Neural progenitor cell (in vitro differentiated cells): Measurements from ENCODE around the gene LRRN3. TPM values are rescaled to one million over a fixed set of nuclear protein-coding genes. Genes with fewer than 3 reads are reported as not detected.

Experiments
- DNase-seq: peaks from one replicate; pipeline ENCODE4 v3.0.0-alpha.2; 2016; ENCODE audit warnings: low spot score
- H2AFZ ChIP-seq: fragments of 200-600 bp; sonication (generic); replicated peaks from 2 replicates; pipeline ENCODE4 v1.6.1; 2016; ENCODE audit warnings: antibody characterized with exemption
- H3F3A ChIP-seq: fragments of 200-600 bp; sonication (generic); 2 replicates; pipeline ENCODE4 v1.6.1; 2016; ENCODE audit warnings: antibody characterized with exemption, low read depth
- H3K27ac ChIP-seq: fragments of 200-600 bp; sonication (generic); 2 replicates; pipeline ENCODE4 v1.5.1; 2016; ENCODE audit warnings: mild to moderate bottlenecking
- H3K27me3 ChIP-seq: fragments of 200-600 bp; sonication (generic); 2 replicates; pipeline ENCODE4 v1.6.1; 2016; ENCODE audit warnings: mild to moderate bottlenecking, moderate library complexity
- H3K36me3 ChIP-seq: fragments of 200-600 bp; sonication (generic); 2 replicates; pipeline ENCODE4 v1.5.1; 2016
- H3K4me1 ChIP-seq: fragments of 200-600 bp; sonication (generic); 2 replicates; pipeline ENCODE4 v1.6.1; 2016; ENCODE audit warnings: mixed run types
- H3K4me2 ChIP-seq: fragments of 200-600 bp; sonication (generic); 2 replicates; pipeline ENCODE4 v1.6.1; 2016
- H3K4me3 ChIP-seq: fragments of 200-600 bp; sonication (generic); 2 replicates; pipeline ENCODE4 v1.5.1; 2016
- H3K79me2 ChIP-seq: fragments of 200-600 bp; sonication (generic); 2 replicates; pipeline ENCODE4 v1.6.1; 2016; ENCODE audit warnings: low read depth
- H3K9ac ChIP-seq: fragments of 200-600 bp; sonication (generic); 2 replicates; pipeline ENCODE4 v1.6.1; 2016
- H3K9me3 ChIP-seq: fragments of 200-600 bp; sonication (generic); 2 replicates; pipeline ENCODE4 v1.5.1; 2016; ENCODE audit warnings: low read depth
- H4K20me1 ChIP-seq: fragments of 200-600 bp; sonication (generic); 2 replicates; pipeline ENCODE4 v1.6.1; 2016; ENCODE audit warnings: low read depth
- H3K27ac Mint-ChIP-seq: 3 replicates; pipeline ENCODE4 v1.8.0; 2021; ENCODE audit warnings: mixed read lengths
- H3K27me3 Mint-ChIP-seq: 2 replicates; pipeline ENCODE4 v1.8.0; 2022; ENCODE audit warnings: low read depth, mild to moderate bottlenecking, inconsistent platforms, moderate library complexity, mixed read lengths; ENCODE audit not compliant: insufficient read depth
- H3K36me3 Mint-ChIP-seq: 3 replicates; pipeline ENCODE4 v1.8.0; 2021; ENCODE audit warnings: mixed read lengths
- H3K4me1 Mint-ChIP-seq: 3 replicates; pipeline ENCODE4 v1.8.0; 2021; ENCODE audit warnings: mixed read lengths
- H3K4me3 Mint-ChIP-seq: 3 replicates; pipeline ENCODE4 v1.8.0; 2021; ENCODE audit warnings: mild to moderate bottlenecking, moderate library complexity, mixed read lengths
- H3K9me3 Mint-ChIP-seq: 3 replicates; pipeline ENCODE4 v1.8.0; 2020; ENCODE audit warnings: mixed read lengths
- CTCF ChIP-seq: fragments of 200-600 bp; sonication (generic); IDR thresholded peaks from 2 replicates; pipeline ENCODE4 v1.5.1; 2017; ENCODE audit warnings: antibody characterized with exemption, mild to moderate bottlenecking
- EZH2 ChIP-seq: fragments of 200-600 bp; sonication (generic); IDR thresholded peaks from 2 replicates; pipeline ENCODE4 v1.6.1; 2017; ENCODE audit warnings: antibody characterized with exemption, mild to moderate bottlenecking, moderate library complexity
- EZH2phosphoT487 ChIP-seq: fragments of 200-600 bp; sonication (generic); IDR thresholded peaks from 2 replicates; pipeline ENCODE4 v1.6.1; 2017; ENCODE audit warnings: antibody characterized with exemption
- total RNA-seq: library from RNA; depleted of rRNA; stranded (reverse); fragments of >200 nt; gene quantifications from 2 replicates; pipeline ENCODE4 v1.2.3, GENCODE V29; 2015; ENCODE audit warnings: low replicate concordance

The LRRN3 gene
- total RNA-seq, 1 donor from 2014 or later = 2.4 TPM

- no peaks in the 10 kb centered on the region for H4K20me1 ChIP-seq
- no peak overlapping the region for H3K9ac ChIP-seq
- H3K27ac ChIP-seq = no peak overlapping the region
- Mint-ChIP-seq H3K4me1 (peaks cover 20% of the 10 kb centered on the region), H3K9me3 (peaks cover 5% of the 10 kb centered on the region), H3K27me3 (no peaks in the 10 kb centered on the region), H3K36me3 (no peaks in the 10 kb centered on the region), H3K27ac (no peak overlapping the region), H3K4me3 (no peak overlapping the region)
- peak overlapping the region; percentile 23 for H3K4me2 ChIP-seq
- H3K79me2 ChIP-seq = no peaks in the 10 kb centered on the region
- H3K36me3 ChIP-seq = no peaks in the 10 kb centered on the region
- no peak overlapping the region for H3K4me3 ChIP-seq
- DNase-seq = no peak
- H3K9me3 ChIP-seq = no peaks in the 10 kb centered on the region
- H3F3A ChIP-seq = no peaks in the 10 kb centered on the region
- no peak overlapping the region for H2AFZ ChIP-seq
- H3K4me1 ChIP-seq = peaks cover 3% of the 10 kb centered on the region
- TF ChIP-seq CTCF (no peak), EZH2phosphoT487 (no peak), EZH2 (no peak)
- H3K27me3 ChIP-seq = no peaks in the 10 kb centered on the region
Observed at GRCh38 chr7:111049971-111050680, 40.8 kb upstream of the LRRN3 start.

GRCh38 chr7:111050875-111051416 lies 40.0 kb upstream of the LRRN3 start:
- peak overlapping the region; percentile 43 for H3K27ac Mint-ChIP-seq
- H3K9me3 Mint-ChIP-seq = peaks cover 5% of the 10 kb centered on the region
- no peaks in the 10 kb centered on the region for H3K27me3 Mint-ChIP-seq
- no peak for TF ChIP-seq CTCF
- no peak for TF ChIP-seq EZH2
- no peak for TF ChIP-seq EZH2phosphoT487
- Histone ChIP-seq H3K79me2 (no peaks in the 10 kb centered on the region), H3K27me3 (no peaks in the 10 kb centered on the region), H3F3A (no peaks in the 10 kb centered on the region), H3K9ac (no peak overlapping the region), H3K4me1 (peaks cover 3% of the 10 kb centered on the region), H3K27ac (no peak overlapping the region), H3K4me3 (no peak overlapping the region), H3K9me3 (no peaks in the 10 kb centered on the region), H4K20me1 (no peaks in the 10 kb centered on the region), H3K36me3 (no peaks in the 10 kb centered on the region), H2AFZ (no peak overlapping the region), H3K4me2 (peak overlapping the region; percentile 23)
- peaks cover 20% of the 10 kb centered on the region for H3K4me1 Mint-ChIP-seq
- H3K4me3 Mint-ChIP-seq = no peak overlapping the region
- DNase-seq = no peak
- no peaks in the 10 kb centered on the region for H3K36me3 Mint-ChIP-seq

- Mint-ChIP-seq H3K27ac (no peak overlapping the region), H3K27me3 (no peaks in the 10 kb centered on the region), H3K36me3 (no peaks in the 10 kb centered on the region), H3K4me1 (peaks cover 20% of the 10 kb centered on the region), H3K9me3 (peaks cover 5% of the 10 kb centered on the region), H3K4me3 (no peak overlapping the region)
- Histone ChIP-seq H4K20me1 (no peaks in the 10 kb centered on the region), H3K9ac (no peak overlapping the region), H3K9me3 (no peaks in the 10 kb centered on the region), H3K27ac (no peak overlapping the region), H3K4me3 (no peak overlapping the region), H3K4me1 (peaks cover 3% of the 10 kb centered on the region), H3K79me2 (no peaks in the 10 kb centered on the region), H3K4me2 (no peak overlapping the region), H2AFZ (no peak overlapping the region), H3K36me3 (no peaks in the 10 kb centered on the region), H3F3A (no peaks in the 10 kb centered on the region), H3K27me3 (no peaks in the 10 kb centered on the region)
- TF ChIP-seq EZH2 (no peak), EZH2phosphoT487 (no peak), CTCF (no peak)
- no peak for DNase-seq
Observed at GRCh38 chr7:111051832-111052231, 39.1 kb upstream of the LRRN3 start.
